ENCODE data around the gene SPECC1L.

Gene SPECC1L

DNA sequence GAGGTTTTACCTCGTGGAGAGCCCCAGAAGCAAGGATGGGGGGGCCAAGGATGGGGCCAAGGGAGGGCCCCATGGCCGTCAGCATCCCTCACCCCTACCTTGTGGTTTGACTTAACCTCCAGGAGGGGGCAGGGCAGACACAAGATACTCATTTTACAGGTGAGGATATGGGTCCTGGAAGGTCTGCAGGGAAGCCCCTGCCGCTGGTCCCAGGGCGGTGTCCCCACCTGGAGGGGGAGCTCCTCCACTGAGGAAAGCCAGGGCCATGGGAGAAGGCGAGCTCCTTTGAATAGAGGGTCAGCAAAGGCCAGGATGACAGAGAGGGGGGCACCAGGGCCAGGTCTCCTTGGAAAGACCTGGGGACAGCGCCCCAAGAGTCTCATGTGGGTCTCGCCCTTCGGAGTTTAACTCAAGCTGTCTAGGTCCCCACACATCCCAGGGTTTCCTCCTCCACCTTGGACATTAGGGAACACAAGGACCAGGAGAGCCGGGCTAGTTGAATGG, 150.8 kb downstream of the SPECC1L start:
- H3K4me1 ChIP-seq (ENCODE audit: control insufficient read depth in 1 of 2, insufficient read depth in 2 of 2, low read length in 2 of 2) = peaks cover 6 to 7% of the 10 kb centered on the region in 2 experiments
- no CpG with 5 or more reads among the region's 9 CpGs for WGBS (ENCODE audit: extremely low coverage, insufficient coverage, insufficient read length)

DNA sequence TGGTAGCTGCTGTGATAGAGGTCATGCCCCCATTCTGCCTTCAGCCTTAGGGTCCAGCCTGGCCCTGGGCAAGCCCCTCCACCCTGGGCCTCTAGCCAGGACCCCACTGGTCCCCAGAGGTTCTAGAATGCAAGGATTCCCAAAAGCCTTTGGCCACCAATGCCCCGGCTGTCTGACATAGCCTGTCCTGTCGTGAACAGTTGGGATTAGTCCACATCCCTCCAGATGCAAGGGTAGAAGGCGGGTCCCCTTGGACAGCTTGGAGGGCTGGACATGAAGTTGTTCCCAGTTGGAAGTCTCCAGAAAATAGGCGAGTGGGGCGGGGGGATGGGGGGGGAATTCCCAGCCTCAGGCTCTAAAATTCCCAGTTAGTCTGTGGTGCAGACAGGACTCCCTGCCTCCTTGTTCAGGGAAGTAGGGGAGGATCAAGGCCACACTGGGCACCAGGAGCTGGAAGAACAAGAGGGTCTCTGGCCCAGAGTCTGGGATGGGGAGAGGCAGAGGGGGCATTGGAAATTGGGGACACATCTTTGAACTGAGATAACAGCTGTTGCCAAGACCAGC, 151.6 kb downstream of the SPECC1L start:
- Histone ChIP-seq H2BK5ac (ENCODE audit: low read depth, low read length, poor library complexity) (no peak overlapping the region), H3K4me3 (ENCODE audit: low read depth, low read length) (no peak overlapping the region), H4K12ac (ENCODE audit: low read depth, low read length) (no peak overlapping the region), H3K27ac (ENCODE audit: low read depth, low read length) (no peak overlapping the region), H3K9ac (ENCODE audit: low read length) (no peak overlapping the region), H3K23ac (ENCODE audit: low read length) (no peak overlapping the region), H3K79me2 (ENCODE audit: control insufficient read depth, insufficient read depth, low read length, poor library complexity) (no peaks in the 10 kb centered on the region), H3K79me1 (ENCODE audit: low read length) (no peaks in the 10 kb centered on the region), H2BK12ac (ENCODE audit: low read length) (no peak overlapping the region), H3K18ac (ENCODE audit: low read length) (no peak overlapping the region), H3K14ac (ENCODE audit: low read length) (no peak overlapping the region), H4K91ac (ENCODE audit: low read depth, low read length) (no peak overlapping the region), H3K9me3 (ENCODE audit: insufficient read depth, low read depth, low read length) (no peaks in the 10 kb centered on the region), H3K36me3 (ENCODE audit: control insufficient read depth in 1 of 2, insufficient read depth in 2 of 2, low read length in 2 of 2) (peaks cover 8 to 12% of the 10 kb centered on the region in 2 experiments), H3K27me3 (ENCODE audit: insufficient read depth, low read length) (peaks cover 16% of the 10 kb centered on the region), H2AK5ac (ENCODE audit: low read length) (no peak overlapping the region), H3K4me1 (ENCODE audit: control insufficient read depth in 1 of 2, insufficient read depth in 2 of 2, low read length in 2 of 2) (peaks cover 6 to 7% of the 10 kb centered on the region in 2 experiments), H2BK120ac (ENCODE audit: insufficient read depth, low read length, poor library complexity) (no peak overlapping the region), H3K4me2 (ENCODE audit: low read length) (no peak overlapping the region), H4K8ac (ENCODE audit: low read depth, low read length) (no peak overlapping the region), H2AFZ (ENCODE audit: insufficient read depth, low read length, poor library complexity) (no peak overlapping the region), H3K4ac (ENCODE audit: low read depth, low read length) (no peak overlapping the region)
- no peak for DNase-seq
- no CpG with 5 or more reads among the region's 5 CpGs for WGBS (ENCODE audit: extremely low coverage, insufficient coverage, insufficient read length)

More for the DNA sequence above, 150.8 kb downstream of the SPECC1L start:
- no peak overlapping the region for H2AFZ ChIP-seq (ENCODE audit: insufficient read depth, low read length, poor library complexity)
- H4K91ac ChIP-seq (ENCODE audit: low read depth, low read length) = no peak overlapping the region
- no peak overlapping the region for H3K23ac ChIP-seq (ENCODE audit: low read length)
- H3K27ac ChIP-seq (ENCODE audit: low read depth, low read length) = no peak overlapping the region
- no peaks in the 10 kb centered on the region for H3K9me3 ChIP-seq (ENCODE audit: insufficient read depth, low read depth, low read length)
- no peak overlapping the region for H2AK5ac ChIP-seq (ENCODE audit: low read length)
- H4K12ac ChIP-seq (ENCODE audit: low read depth, low read length) = no peak overlapping the region
- no peak overlapping the region for H3K14ac ChIP-seq (ENCODE audit: low read length)
- H3K4ac ChIP-seq (ENCODE audit: low read depth, low read length) = no peak overlapping the region
- no peak overlapping the region for H2BK12ac ChIP-seq (ENCODE audit: low read length)
- no peak overlapping the region for H3K4me3 ChIP-seq (ENCODE audit: low read depth, low read length)
- no peak overlapping the region for H3K4me2 ChIP-seq (ENCODE audit: low read length)
- no peak overlapping the region for H4K8ac ChIP-seq (ENCODE audit: low read depth, low read length)
- H3K9ac ChIP-seq (ENCODE audit: low read length) = no peak overlapping the region
- H3K36me3 ChIP-seq (ENCODE audit: control insufficient read depth in 1 of 2, insufficient read depth in 2 of 2, low read length in 2 of 2) = peaks cover 11 to 17% of the 10 kb centered on the region in 2 experiments
- H3K79me1 ChIP-seq (ENCODE audit: low read length) = no peaks in the 10 kb centered on the region
- peaks cover 16% of the 10 kb centered on the region for H3K27me3 ChIP-seq (ENCODE audit: insufficient read depth, low read length)
- no peak overlapping the region for H3K18ac ChIP-seq (ENCODE audit: low read length)
- H3K79me2 ChIP-seq (ENCODE audit: control insufficient read depth, insufficient read depth, low read length, poor library complexity) = no peaks in the 10 kb centered on the region
- no peak overlapping the region for H2BK5ac ChIP-seq (ENCODE audit: low read depth, low read length, poor library complexity)
- peak in 1 of 2 donors; percentile 24 for DNase-seq
- no peak overlapping the region for H2BK120ac ChIP-seq (ENCODE audit: insufficient read depth, low read length, poor library complexity)

DNA sequence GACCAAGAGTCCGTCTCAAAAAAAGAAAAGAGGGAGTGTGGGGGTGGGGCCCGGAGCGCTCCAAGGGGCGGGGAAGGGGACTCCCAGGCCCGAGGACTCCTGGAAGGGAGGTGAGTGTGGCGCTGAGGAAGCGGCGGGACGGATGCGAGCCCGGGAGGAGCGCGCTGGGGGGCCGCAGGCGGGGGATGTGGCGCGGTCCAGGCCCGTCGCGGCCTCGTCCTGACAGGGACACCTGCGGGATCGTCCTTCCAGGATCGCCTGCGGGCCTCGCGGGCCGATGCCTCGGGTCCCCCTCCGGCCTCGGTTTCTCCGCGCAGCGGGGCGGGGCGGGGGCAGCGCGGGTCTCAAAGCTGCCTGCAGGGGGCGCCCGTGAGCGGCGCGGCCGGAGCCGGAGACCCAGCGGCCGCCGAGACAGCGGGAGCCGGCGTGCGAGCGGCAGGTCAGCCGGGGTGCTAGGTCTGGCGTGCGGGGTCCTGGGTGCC, 152.9 kb downstream of the SPECC1L start:
- Histone ChIP-seq H2BK120ac (ENCODE audit: insufficient read depth, low read length, poor library complexity) (no peak overlapping the region), H3K4ac (ENCODE audit: low read depth, low read length) (no peak overlapping the region), H4K12ac (ENCODE audit: low read depth, low read length) (no peak overlapping the region), H3K36me3 (ENCODE audit: control insufficient read depth in 1 of 2, insufficient read depth in 2 of 2, low read length in 2 of 2) (peaks cover 2 to 4% of the 10 kb centered on the region in 2 experiments), H3K27me3 (ENCODE audit: insufficient read depth, low read length) (peaks cover 16% of the 10 kb centered on the region), H3K18ac (ENCODE audit: low read length) (no peak overlapping the region), H3K14ac (ENCODE audit: low read length) (no peak overlapping the region), H4K91ac (ENCODE audit: low read depth, low read length) (no peak overlapping the region), H3K79me2 (ENCODE audit: control insufficient read depth, insufficient read depth, low read length, poor library complexity) (no peaks in the 10 kb centered on the region), H4K8ac (ENCODE audit: low read depth, low read length) (no peak overlapping the region), H3K4me1 (ENCODE audit: control insufficient read depth in 1 of 2, insufficient read depth in 2 of 2, low read length in 2 of 2) (peaks cover 6 to 7% of the 10 kb centered on the region in 2 experiments), H3K9ac (ENCODE audit: low read length) (no peak overlapping the region), H2BK12ac (ENCODE audit: low read length) (no peak overlapping the region), H3K23ac (ENCODE audit: low read length) (no peak overlapping the region), H3K4me3 (ENCODE audit: low read depth, low read length) (no peak overlapping the region), H3K4me2 (ENCODE audit: low read length) (peak overlapping the region; percentile 91), H2AFZ (ENCODE audit: insufficient read depth, low read length, poor library complexity) (no peak overlapping the region), H2BK5ac (ENCODE audit: low read depth, low read length, poor library complexity) (no peak overlapping the region), H3K9me3 (ENCODE audit: insufficient read depth, low read depth, low read length) (no peaks in the 10 kb centered on the region), H3K27ac (ENCODE audit: low read depth, low read length) (no peak overlapping the region), H2AK5ac (ENCODE audit: low read length) (no peak overlapping the region), H3K79me1 (ENCODE audit: low read length) (no peaks in the 10 kb centered on the region)
- no CpG with 5 or more reads among the region's 56 CpGs for WGBS (ENCODE audit: extremely low coverage, insufficient coverage, insufficient read length)
- DNase-seq = peak in 1 of 2 donors; percentile 68

DNA sequence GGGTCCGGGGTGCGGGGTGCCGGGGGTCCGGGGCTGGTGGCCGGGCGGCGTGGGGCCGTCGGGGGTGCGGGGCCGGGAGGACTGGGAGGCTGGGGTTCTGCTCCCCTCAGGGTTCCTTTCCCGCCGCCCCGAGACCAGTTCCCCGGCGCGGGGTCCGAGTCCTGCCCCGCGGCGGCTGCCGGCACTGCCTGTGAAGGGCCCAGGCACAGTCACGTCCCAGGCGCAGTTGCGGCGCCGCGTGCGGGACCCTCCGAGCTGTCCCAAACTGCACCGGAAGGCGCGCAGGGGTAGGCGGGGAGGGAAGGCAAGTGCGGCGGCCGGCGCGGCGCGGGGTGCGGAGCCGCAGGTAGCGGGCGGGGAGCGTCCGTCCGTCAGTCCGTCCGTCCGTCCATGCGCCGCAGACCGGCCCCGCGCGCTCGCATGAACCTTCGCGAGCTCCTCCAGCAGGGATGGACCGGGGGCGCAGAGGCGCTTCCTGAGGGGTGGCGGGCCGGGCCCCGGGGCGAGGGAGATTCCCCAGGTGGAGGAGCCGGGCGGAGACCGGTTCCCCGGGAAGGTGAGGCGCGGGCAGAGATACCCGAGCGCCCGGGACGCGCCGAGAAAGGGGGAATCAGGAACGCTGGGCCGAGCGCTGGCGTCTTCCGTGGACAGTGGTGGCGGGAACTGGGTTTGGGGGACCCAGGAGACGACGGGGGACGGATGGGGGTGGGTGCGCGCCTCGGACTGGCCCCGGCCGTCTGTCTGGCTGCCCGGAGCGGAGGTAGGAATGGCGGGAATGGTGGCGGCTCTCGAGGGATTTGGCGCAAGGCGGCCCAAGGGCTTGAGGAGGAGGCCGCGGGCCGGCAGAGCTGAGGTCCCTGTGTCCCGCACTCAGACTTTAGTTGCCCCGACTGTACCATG, 153.6 kb downstream of the SPECC1L start:
- Histone ChIP-seq H3K9ac (ENCODE audit: low read length) (no peak overlapping the region), H3K27ac (ENCODE audit: low read depth, low read length) (no peak overlapping the region), H3K4me3 (ENCODE audit: low read depth, low read length) (peak overlapping the region; percentile 70), H3K27me3 (ENCODE audit: insufficient read depth, low read length) (peaks cover 16% of the 10 kb centered on the region), H3K4ac (ENCODE audit: low read depth, low read length) (no peak overlapping the region), H3K4me2 (ENCODE audit: low read length) (peak overlapping the region; percentile 91), H2AFZ (ENCODE audit: insufficient read depth, low read length, poor library complexity) (no peak overlapping the region), H4K12ac (ENCODE audit: low read depth, low read length) (no peak overlapping the region), H2BK12ac (ENCODE audit: low read length) (no peak overlapping the region), H3K18ac (ENCODE audit: low read length) (peak overlapping the region; percentile 7), H2BK120ac (ENCODE audit: insufficient read depth, low read length, poor library complexity) (no peak overlapping the region), H3K4me1 (ENCODE audit: control insufficient read depth in 1 of 2, insufficient read depth in 2 of 2, low read length in 2 of 2) (peaks cover 6 to 7% of the 10 kb centered on the region in 2 experiments), H2AK5ac (ENCODE audit: low read length) (no peak overlapping the region), H3K79me2 (ENCODE audit: control insufficient read depth, insufficient read depth, low read length, poor library complexity) (no peaks in the 10 kb centered on the region), H3K36me3 (ENCODE audit: control insufficient read depth in 1 of 2, insufficient read depth in 2 of 2, low read length in 2 of 2) (peaks cover 0 to 1% of the 10 kb centered on the region in 2 experiments), H4K8ac (ENCODE audit: low read depth, low read length) (no peak overlapping the region), H2BK5ac (ENCODE audit: low read depth, low read length, poor library complexity) (no peak overlapping the region), H3K9me3 (ENCODE audit: insufficient read depth, low read depth, low read length) (no peaks in the 10 kb centered on the region), H3K79me1 (ENCODE audit: low read length) (no peaks in the 10 kb centered on the region), H3K14ac (ENCODE audit: low read length) (no peak overlapping the region), H4K91ac (ENCODE audit: low read depth, low read length) (no peak overlapping the region), H3K23ac (ENCODE audit: low read length) (no peak overlapping the region)
- DNase-seq = peak in 1 of 2 donors; percentile 41
- WGBS (ENCODE audit: extremely low coverage, insufficient coverage, insufficient read length) = no CpG with 5 or more reads among the region's 105 CpGs

Data from trophoblast cell (in vitro differentiated cells and primary cell).